Astrocyte of the cerebellum (primary cell): ENCODE measurements around the gene AMMECR1.

ENCODE experiments used
- DNase-seq: peaks from one replicate; pipeline ENCODE4 v3.0.0-alpha.2; 2011; ENCODE audit warnings: low read depth
- H3K4me3 ChIP-seq: 2 replicates; pipeline ENCODE4 v1.5.1; 2011; ENCODE audit warnings: mild to moderate bottlenecking, low read depth, low read length, moderate library complexity
- in situ Hi-C: cut with HindIII; loops from 2 replicates; pipeline ENCODE4 v1.10.0; 2017; ENCODE audit warnings: low sequenced_read_pairs
- TF ChIP-seq, protein P1 (sequence below): IDR thresholded peaks from 2 replicates; pipeline ENCODE4 v1.5.1; 2012; ENCODE audit warnings: low read length, low read depth, moderate library complexity, mild to moderate bottlenecking; ENCODE audit errors: missing control alignments

AMMECR1 gene

GRCh38 chrX:110216027-110216426, 101.9 kb downstream of the AMMECR1 start:
- no peak for DNase-seq
- in situ Hi-C loops = no loop called here
- no peak overlapping the region for H3K4me3 ChIP-seq
- TF ChIP-seq, protein P1, sequence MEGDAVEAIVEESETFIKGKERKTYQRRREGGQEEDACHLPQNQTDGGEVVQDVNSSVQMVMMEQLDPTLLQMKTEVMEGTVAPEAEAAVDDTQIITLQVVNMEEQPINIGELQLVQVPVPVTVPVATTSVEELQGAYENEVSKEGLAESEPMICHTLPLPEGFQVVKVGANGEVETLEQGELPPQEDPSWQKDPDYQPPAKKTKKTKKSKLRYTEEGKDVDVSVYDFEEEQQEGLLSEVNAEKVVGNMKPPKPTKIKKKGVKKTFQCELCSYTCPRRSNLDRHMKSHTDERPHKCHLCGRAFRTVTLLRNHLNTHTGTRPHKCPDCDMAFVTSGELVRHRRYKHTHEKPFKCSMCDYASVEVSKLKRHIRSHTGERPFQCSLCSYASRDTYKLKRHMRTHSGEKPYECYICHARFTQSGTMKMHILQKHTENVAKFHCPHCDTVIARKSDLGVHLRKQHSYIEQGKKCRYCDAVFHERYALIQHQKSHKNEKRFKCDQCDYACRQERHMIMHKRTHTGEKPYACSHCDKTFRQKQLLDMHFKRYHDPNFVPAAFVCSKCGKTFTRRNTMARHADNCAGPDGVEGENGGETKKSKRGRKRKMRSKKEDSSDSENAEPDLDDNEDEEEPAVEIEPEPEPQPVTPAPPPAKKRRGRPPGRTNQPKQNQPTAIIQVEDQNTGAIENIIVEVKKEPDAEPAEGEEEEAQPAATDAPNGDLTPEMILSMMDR = no peak

DNA sequence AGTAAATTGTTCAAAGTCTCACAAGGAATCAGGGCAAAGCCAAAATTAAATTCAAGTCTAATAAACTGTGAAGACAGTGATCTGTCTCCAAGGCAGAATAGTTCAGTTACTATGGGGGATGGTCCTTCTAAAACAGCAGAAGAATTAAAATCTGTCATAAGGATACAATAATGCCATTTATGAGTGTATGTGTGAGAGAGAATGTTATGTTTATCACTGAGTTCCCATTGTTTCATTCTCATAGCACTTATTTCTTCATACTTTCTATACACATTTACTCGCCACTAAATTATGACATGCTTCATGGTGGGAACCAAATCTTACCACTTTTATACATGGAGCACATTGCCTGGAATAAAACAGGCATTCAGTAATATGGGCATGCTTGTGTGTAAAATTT, 102.5 kb downstream of the AMMECR1 start:
- in situ Hi-C loops = no loop called here

DNA sequence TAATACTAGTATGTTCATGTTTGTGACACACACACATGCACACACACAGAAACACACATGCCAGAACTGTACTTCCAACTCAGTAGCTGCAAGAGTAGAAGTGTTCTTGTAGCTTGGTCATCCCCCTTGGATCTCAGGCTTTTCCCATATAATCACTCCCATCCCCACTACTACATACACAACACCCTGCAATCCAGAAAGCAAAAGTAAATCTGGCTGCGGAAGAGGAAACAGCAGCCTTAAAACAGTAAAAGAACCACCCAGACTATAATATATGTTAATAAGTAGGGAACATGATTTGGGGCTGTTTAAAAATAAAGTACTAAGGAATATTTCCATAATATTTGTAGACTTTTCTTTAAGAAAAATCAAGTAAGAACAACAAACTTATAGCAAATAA, 103.2 kb downstream of the AMMECR1 start:
- in situ Hi-C loops = no loop called here
- no peak for DNase-seq
- TF ChIP-seq, protein P1 = no peak
- H3K4me3 ChIP-seq = no peak overlapping the region

More for the DNA sequence above, 102.5 kb downstream of the AMMECR1 start:
- DNase-seq = no peak
- H3K4me3 ChIP-seq = no peak overlapping the region
- TF ChIP-seq, protein P1 = no peak

DNA sequence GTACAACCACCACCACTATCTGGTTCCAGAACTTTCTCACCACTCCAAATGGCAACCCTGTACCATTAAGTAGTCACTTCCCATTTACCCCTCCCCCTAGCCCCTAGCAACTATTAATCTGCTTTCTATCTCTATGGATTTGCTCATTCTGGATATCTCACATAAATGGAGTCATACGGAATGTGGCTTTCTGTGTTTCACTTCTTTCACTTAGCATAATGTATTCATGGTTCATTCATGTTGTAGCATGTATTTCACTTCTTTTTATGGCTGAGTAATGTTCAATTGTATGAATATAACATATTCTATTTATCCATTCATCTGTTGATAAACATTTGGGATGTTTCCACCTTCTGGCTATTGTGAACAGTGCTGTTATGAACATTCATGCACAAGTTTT, 104.7 kb downstream of the AMMECR1 start:
- in situ Hi-C loops = no loop called here
- H3K4me3 ChIP-seq = no peak overlapping the region
- TF ChIP-seq, protein P1 = no peak
- DNase-seq = no peak

DNA sequence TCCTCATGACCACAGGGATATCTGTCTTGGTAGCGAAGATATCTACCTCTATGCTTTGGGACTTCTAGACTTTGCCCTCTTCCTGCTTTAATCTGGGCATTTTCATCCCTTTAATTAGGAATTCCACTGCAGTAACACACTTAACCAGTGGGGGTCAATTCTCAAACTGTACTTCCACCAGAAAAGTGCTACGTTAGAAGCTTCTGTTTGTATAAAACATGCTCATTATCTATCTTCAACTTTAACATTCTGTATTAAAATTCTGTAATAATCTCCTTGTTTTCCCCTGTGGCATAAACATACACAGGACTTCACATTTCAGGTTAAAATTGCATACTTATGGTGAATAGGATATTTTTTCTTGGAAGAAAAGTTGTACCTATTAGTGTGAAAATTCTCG, 105.6 kb downstream of the AMMECR1 start:
- no peak overlapping the region for H3K4me3 ChIP-seq
- DNase-seq = no peak
- TF ChIP-seq, protein P1 = peak; percentile 14
- in situ Hi-C loops = no loop called here

DNA sequence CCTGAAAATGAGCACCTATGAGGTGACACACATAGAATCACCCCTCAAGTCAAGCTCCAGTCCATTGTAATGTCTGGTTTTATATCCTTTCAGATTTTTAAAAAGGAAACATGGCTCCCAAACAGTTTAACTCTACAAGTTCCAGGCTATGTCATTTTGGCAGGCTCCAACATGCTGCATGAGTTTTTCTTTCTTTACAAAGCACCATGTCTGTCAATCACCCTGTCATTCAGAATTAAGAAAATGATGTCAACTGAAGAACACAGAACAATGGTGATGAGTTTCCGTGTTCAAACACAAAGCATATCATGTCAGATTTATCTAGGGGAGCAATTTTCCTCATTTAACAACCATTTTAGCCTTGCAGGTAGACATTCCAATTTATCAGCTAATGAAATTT, 106.5 kb downstream of the AMMECR1 start:
- TF ChIP-seq, protein P1 = no peak
- in situ Hi-C loops = no loop called here
- no peak overlapping the region for H3K4me3 ChIP-seq
- no peak for DNase-seq
